Measurements from ENCODE around the gene STIM1. TPM values are rescaled to one million over a fixed set of nuclear protein-coding genes. Genes with fewer than 3 reads are reported as not detected.
"Not testable (repeated sequence)": the region's sequence is repeated elsewhere in the genome, so short reads cannot be mapped to it uniquely, and the experiment has no call there.

The STIM1 gene
- total RNA-seq, 1 donor from 2014 or later = 46.9 TPM

- Mint-ChIP-seq H3K36me3 (ENCODE audit: unreplicated experiment) (peaks cover 2% of the 10 kb centered on the region), H3K27ac (ENCODE audit: unreplicated experiment) (no peak overlapping the region), H3K4me3 (ENCODE audit: unreplicated experiment) (no peak overlapping the region), H3K9me3 (ENCODE audit: unreplicated experiment) (no peaks in the 10 kb centered on the region), H3K27me3 (ENCODE audit: unreplicated experiment) (no peaks in the 10 kb centered on the region), H3K4me1 (ENCODE audit: unreplicated experiment) (peaks cover 8% of the 10 kb centered on the region)
- no peak for DNase-seq (ENCODE audit: extremely low spot score, unreplicated experiment)
- no peak for TF ChIP-seq CTCF (IDR thresholded peaks at IDR 0.05)
Observed at GRCh38 chr11:3810446-3810845, 45.0 kb upstream of the STIM1 start.

- Mint-ChIP-seq H3K9me3 (ENCODE audit: unreplicated experiment) (no peaks in the 10 kb centered on the region), H3K36me3 (ENCODE audit: unreplicated experiment) (peaks cover 2% of the 10 kb centered on the region), H3K27ac (ENCODE audit: unreplicated experiment) (no peak overlapping the region), H3K4me1 (ENCODE audit: unreplicated experiment) (peaks cover 8% of the 10 kb centered on the region), H3K27me3 (ENCODE audit: unreplicated experiment) (no peaks in the 10 kb centered on the region), H3K4me3 (ENCODE audit: unreplicated experiment) (no peak overlapping the region)
- no peak for TF ChIP-seq CTCF (IDR thresholded peaks at IDR 0.05)
- DNase-seq (ENCODE audit: extremely low spot score, unreplicated experiment) = no peak
Observed at GRCh38 chr11:3810951-3811350, 44.5 kb upstream of the STIM1 start.

GRCh38 chr11:3814832-3815231, 40.6 kb upstream of the STIM1 start:
- not testable (repeated sequence) for DNase-seq (ENCODE audit: extremely low spot score, unreplicated experiment); H3K4me3 Mint-ChIP-seq (ENCODE audit: unreplicated experiment); H3K9me3 Mint-ChIP-seq (ENCODE audit: unreplicated experiment); H3K27ac Mint-ChIP-seq (ENCODE audit: unreplicated experiment); H3K4me1 Mint-ChIP-seq (ENCODE audit: unreplicated experiment); H3K36me3 Mint-ChIP-seq (ENCODE audit: unreplicated experiment); H3K27me3 Mint-ChIP-seq (ENCODE audit: unreplicated experiment)

GRCh38 chr11:3815845-3816244, 39.6 kb upstream of the STIM1 start:
- no peak for DNase-seq (ENCODE audit: extremely low spot score, unreplicated experiment)
- Mint-ChIP-seq H3K36me3 (ENCODE audit: unreplicated experiment) (peaks cover 2% of the 10 kb centered on the region), H3K4me3 (ENCODE audit: unreplicated experiment) (no peak overlapping the region), H3K27me3 (ENCODE audit: unreplicated experiment) (no peaks in the 10 kb centered on the region), H3K27ac (ENCODE audit: unreplicated experiment) (no peak overlapping the region), H3K9me3 (ENCODE audit: unreplicated experiment) (no peaks in the 10 kb centered on the region), H3K4me1 (ENCODE audit: unreplicated experiment) (no peaks in the 10 kb centered on the region)
- TF ChIP-seq CTCF (IDR thresholded peaks at IDR 0.05) = no peak

- no peaks in the 10 kb centered on the region for H3K9me3 Mint-ChIP-seq (ENCODE audit: unreplicated experiment)
- no peak for TF ChIP-seq CTCF (IDR thresholded peaks at IDR 0.05)
- no peak overlapping the region for H3K27ac Mint-ChIP-seq (ENCODE audit: unreplicated experiment)
- no peaks in the 10 kb centered on the region for H3K27me3 Mint-ChIP-seq (ENCODE audit: unreplicated experiment)
- peaks cover 2% of the 10 kb centered on the region for H3K36me3 Mint-ChIP-seq (ENCODE audit: unreplicated experiment)
- no peak for DNase-seq (ENCODE audit: extremely low spot score, unreplicated experiment)
- no peaks in the 10 kb centered on the region for H3K4me1 Mint-ChIP-seq (ENCODE audit: unreplicated experiment)
- no peak overlapping the region for H3K4me3 Mint-ChIP-seq (ENCODE audit: unreplicated experiment)
Observed at GRCh38 chr11:3816673-3817072, 38.8 kb upstream of the STIM1 start.

- H3K27ac Mint-ChIP-seq (ENCODE audit: unreplicated experiment) = no peak overlapping the region
- no peaks in the 10 kb centered on the region for H3K4me1 Mint-ChIP-seq (ENCODE audit: unreplicated experiment)
- H3K4me3 Mint-ChIP-seq (ENCODE audit: unreplicated experiment) = no peak overlapping the region
- H3K36me3 Mint-ChIP-seq (ENCODE audit: unreplicated experiment) = peaks cover 2% of the 10 kb centered on the region
- no peak for DNase-seq (ENCODE audit: extremely low spot score, unreplicated experiment)
- no peaks in the 10 kb centered on the region for H3K9me3 Mint-ChIP-seq (ENCODE audit: unreplicated experiment)
- TF ChIP-seq CTCF (IDR thresholded peaks at IDR 0.05) = no peak
- no peaks in the 10 kb centered on the region for H3K27me3 Mint-ChIP-seq (ENCODE audit: unreplicated experiment)
Observed at GRCh38 chr11:3817181-3817800, 38.2 kb upstream of the STIM1 start.
